ENCODE data around the gene DKK3. TPM values are rescaled to one million over a fixed set of nuclear protein-coding genes. Genes with fewer than 3 reads are reported as not detected.
"Not testable (repeated sequence)": the region's sequence is repeated elsewhere in the genome, so short reads cannot be mapped to it uniquely, and the experiment has no call there.

DKK3 gene
- total and polyA plus RNA-seq, 4 donors, result 250 to 938 (median 392) TPM

- no peak overlapping the region for H3K27ac ChIP-seq (ENCODE audit: low read depth in 1 of 2, low read length in 2 of 2)
- H3K9me3 ChIP-seq (ENCODE audit: control insufficient read depth, low read length), result no peaks in the 10 kb centered on the region
- no peaks in the 10 kb centered on the region for H3K27me3 ChIP-seq (ENCODE audit: control insufficient read depth in 1 of 2, insufficient read depth in 2 of 2, low read length in 1 of 2)
- H3K4me1 ChIP-seq (ENCODE audit: control insufficient read depth in 1 of 2, insufficient read depth in 2 of 2, low read length in 2 of 2), result no peaks in the 10 kb centered on the region
- DNase-seq, result no peak
- intact Hi-C loops (cut with DNase I), result loop anchor here in 1 of 2 donors (5.0 to 10.0 kb wide), 2 partner anchors 70 to 237 kb away; no protein-coding TSS in a partner anchor
- H3K4me3 ChIP-seq (ENCODE audit: low read length in 2 of 2), result no peak overlapping the region
- ATAC-seq (ENCODE audit: low FRiP score), result no peak
- H3K36me3 ChIP-seq (ENCODE audit: control insufficient read depth in 1 of 2, insufficient read depth in 2 of 2, low read length in 1 of 2), result no peaks in the 10 kb centered on the region
- 85 to 87% methylated on average over 7 of the region's 7 CpGs for WGBS, 2 donors
Observed at GRCh38 chr11:12042215-12042676, 33.8 kb upstream of the DKK3 start.

- intact Hi-C loops (cut with DNase I), result loop anchor here in 1 of 2 donors (5.0 to 10.0 kb wide), 2 partner anchors 68 to 236 kb away; no protein-coding TSS in a partner anchor
Observed at GRCh38 chr11:12040719-12041118, 32.3 kb upstream of the DKK3 start.

GRCh38 chr11:12032968-12033367 lies 24.5 kb upstream of the DKK3 start:
- 86% methylated on average over 2 of the region's 2 CpGs for WGBS, 2 donors
- Histone ChIP-seq H3K4me3 (ENCODE audit: low read length in 2 of 2) (no peak overlapping the region), H3K9me3 (ENCODE audit: control insufficient read depth, low read length) (no peaks in the 10 kb centered on the region), H3K4me1 (ENCODE audit: control insufficient read depth in 1 of 2, insufficient read depth in 2 of 2, low read length in 2 of 2) (no peaks in the 10 kb centered on the region), H3K27ac (ENCODE audit: low read depth in 1 of 2, low read length in 2 of 2) (no peak overlapping the region), H3K36me3 (ENCODE audit: control insufficient read depth in 1 of 2, insufficient read depth in 2 of 2, low read length in 1 of 2) (no peaks in the 10 kb centered on the region), H3K27me3 (ENCODE audit: control insufficient read depth in 1 of 2, insufficient read depth in 2 of 2, low read length in 1 of 2) (no peaks in the 10 kb centered on the region)
- DNase-seq, result no peak
- intact Hi-C loops (cut with DNase I), result no loop called here
- ATAC-seq (ENCODE audit: low FRiP score), result no peak

More at GRCh38 chr11:12040719-12041118, 32.3 kb upstream of the DKK3 start:
- not testable (repeated sequence) for H3K4me1 ChIP-seq (ENCODE audit: control insufficient read depth in 1 of 2, insufficient read depth in 2 of 2, low read length in 2 of 2); ATAC-seq (ENCODE audit: low FRiP score); H3K27ac ChIP-seq (ENCODE audit: low read depth in 1 of 2, low read length in 2 of 2); H3K36me3 ChIP-seq (ENCODE audit: control insufficient read depth in 1 of 2, insufficient read depth in 2 of 2, low read length in 1 of 2); H3K27me3 ChIP-seq (ENCODE audit: control insufficient read depth in 1 of 2, insufficient read depth in 2 of 2, low read length in 1 of 2); H3K9me3 ChIP-seq (ENCODE audit: control insufficient read depth, low read length); H3K4me3 ChIP-seq (ENCODE audit: low read length in 2 of 2); DNase-seq
- 98% methylated on average over 5 of the region's 5 CpGs for WGBS, 2 donors

- WGBS, 2 donors, result 68 to 72% methylated on average over 4 of the region's 4 CpGs
- no peak overlapping the region for H3K27ac ChIP-seq (ENCODE audit: low read depth in 1 of 2, low read length in 2 of 2)
- no peaks in the 10 kb centered on the region for H3K27me3 ChIP-seq (ENCODE audit: control insufficient read depth in 1 of 2, insufficient read depth in 2 of 2, low read length in 1 of 2)
- intact Hi-C loops (cut with DNase I), result no loop called here
- DNase-seq (no peak), ATAC-seq (ENCODE audit: low FRiP score) (no peak)
- H3K4me3 ChIP-seq (ENCODE audit: low read length in 2 of 2), result no peak overlapping the region
- no peaks in the 10 kb centered on the region for H3K9me3 ChIP-seq (ENCODE audit: control insufficient read depth, low read length)
- no peaks in the 10 kb centered on the region for H3K36me3 ChIP-seq (ENCODE audit: control insufficient read depth in 1 of 2, insufficient read depth in 2 of 2, low read length in 1 of 2)
- H3K4me1 ChIP-seq (ENCODE audit: control insufficient read depth in 1 of 2, insufficient read depth in 2 of 2, low read length in 2 of 2), result no peaks in the 10 kb centered on the region
Observed at GRCh38 chr11:12031856-12032544, 23.6 kb upstream of the DKK3 start.

- H3K4me1 ChIP-seq (ENCODE audit: control insufficient read depth in 1 of 2, insufficient read depth in 2 of 2, low read length in 2 of 2), result no peaks in the 10 kb centered on the region
- ATAC-seq (ENCODE audit: low FRiP score) (no peak), DNase-seq (no peak)
- WGBS, 2 donors, result 86 to 87% methylated on average over 5 of the region's 5 CpGs
- H3K36me3 ChIP-seq (ENCODE audit: control insufficient read depth in 1 of 2, insufficient read depth in 2 of 2, low read length in 1 of 2), result no peaks in the 10 kb centered on the region
- no peaks in the 10 kb centered on the region for H3K27me3 ChIP-seq (ENCODE audit: control insufficient read depth in 1 of 2, insufficient read depth in 2 of 2, low read length in 1 of 2)
- no peak overlapping the region for H3K4me3 ChIP-seq (ENCODE audit: low read length in 2 of 2)
- H3K9me3 ChIP-seq (ENCODE audit: control insufficient read depth, low read length), result no peaks in the 10 kb centered on the region
- intact Hi-C loops (cut with DNase I), result no loop called here
- H3K27ac ChIP-seq (ENCODE audit: low read depth in 1 of 2, low read length in 2 of 2), result no peak overlapping the region
Observed at GRCh38 chr11:12029738-12030363, 21.4 kb upstream of the DKK3 start.

- Histone ChIP-seq H3K27ac (ENCODE audit: low read depth in 1 of 2, low read length in 2 of 2) (no peak overlapping the region), H3K4me1 (ENCODE audit: control insufficient read depth in 1 of 2, insufficient read depth in 2 of 2, low read length in 2 of 2) (no peaks in the 10 kb centered on the region), H3K4me3 (ENCODE audit: low read length in 2 of 2) (no peak overlapping the region), H3K36me3 (ENCODE audit: control insufficient read depth in 1 of 2, insufficient read depth in 2 of 2, low read length in 1 of 2) (no peaks in the 10 kb centered on the region), H3K9me3 (ENCODE audit: control insufficient read depth, low read length) (no peaks in the 10 kb centered on the region), H3K27me3 (ENCODE audit: control insufficient read depth in 1 of 2, insufficient read depth in 2 of 2, low read length in 1 of 2) (no peaks in the 10 kb centered on the region)
- intact Hi-C loops (cut with DNase I), result no loop called here
- WGBS, 2 donors, result 44 to 48% methylated on average over 2 of the region's 2 CpGs
- no peak for ATAC-seq (ENCODE audit: low FRiP score)
- no peak for DNase-seq
Observed at GRCh38 chr11:12029119-12029518, 20.7 kb upstream of the DKK3 start.

GRCh38 chr11:12028303-12028702 lies 19.9 kb upstream of the DKK3 start:
- no peak for ATAC-seq (ENCODE audit: low FRiP score)
- WGBS, 2 donors, result 86 to 88% methylated on average over 2 of the region's 2 CpGs
- DNase-seq, result no peak
- Histone ChIP-seq H3K36me3 (ENCODE audit: control insufficient read depth in 1 of 2, insufficient read depth in 2 of 2, low read length in 1 of 2) (no peaks in the 10 kb centered on the region), H3K9me3 (ENCODE audit: control insufficient read depth, low read length) (no peaks in the 10 kb centered on the region), H3K4me1 (ENCODE audit: control insufficient read depth in 1 of 2, insufficient read depth in 2 of 2, low read length in 2 of 2) (no peaks in the 10 kb centered on the region), H3K27ac (ENCODE audit: low read depth in 1 of 2, low read length in 2 of 2) (no peak overlapping the region), H3K27me3 (ENCODE audit: control insufficient read depth in 1 of 2, insufficient read depth in 2 of 2, low read length in 1 of 2) (no peaks in the 10 kb centered on the region), H3K4me3 (ENCODE audit: low read length in 2 of 2) (no peak overlapping the region)
- intact Hi-C loops (cut with DNase I), result no loop called here

- 94% methylated on average over 4 of the region's 4 CpGs for WGBS, 2 donors
- no peak for DNase-seq
Observed at GRCh38 chr11:12026331-12027211, 18.1 kb upstream of the DKK3 start.

More at GRCh38 chr11:12026331-12027211, 18.1 kb upstream of the DKK3 start:
- intact Hi-C loops (cut with DNase I), result no loop called here
- ATAC-seq (ENCODE audit: low FRiP score), result no peak
- H3K9me3 ChIP-seq (ENCODE audit: control insufficient read depth, low read length), result no peaks in the 10 kb centered on the region
- no peaks in the 10 kb centered on the region for H3K36me3 ChIP-seq (ENCODE audit: control insufficient read depth in 1 of 2, insufficient read depth in 2 of 2, low read length in 1 of 2)
- no peak overlapping the region for H3K4me3 ChIP-seq (ENCODE audit: low read length in 2 of 2)
- H3K27ac ChIP-seq (ENCODE audit: low read depth in 1 of 2, low read length in 2 of 2), result no peak overlapping the region
- no peaks in the 10 kb centered on the region for H3K4me1 ChIP-seq (ENCODE audit: control insufficient read depth in 1 of 2, insufficient read depth in 2 of 2, low read length in 2 of 2)
- no peaks in the 10 kb centered on the region for H3K27me3 ChIP-seq (ENCODE audit: control insufficient read depth in 1 of 2, insufficient read depth in 2 of 2, low read length in 1 of 2)

All from aorta (tissue), 5 donors.